MCF 10A (cell line): Measurements from ENCODE around the gene NHSL2. TPM values are rescaled to one million over a fixed set of nuclear protein-coding genes. Genes with fewer than 3 reads are reported as not detected.

Experiments used
- BruUV-seq: library from RNA; stranded (reverse); fragments of 400-500 nt; replicated peaks from 2 replicates; lab custom pipeline; 2021; lab: Mats Ljungman, UMichigan
- CTCF ChIA-PET: fragments of 300-600 bp; sonication (Branson Sonifier 250); formaldehyde crosslinking; extraction: SDS; loops from one replicate; lab custom pipeline; 2021; ENCODE audit warnings: antibody characterized with exemption, inconsistent platforms; lab: Yijun Ruan, JAX
- POLR2A ChIA-PET: fragments of 300-600, 350-650 bp; sonication (Branson Sonifier 250); formaldehyde crosslinking; extraction: SDS; loops from one replicate; lab custom pipeline; 2020; ENCODE audit warnings: antibody characterized with exemption, inconsistent platforms; lab: Yijun Ruan, JAX
- DNase-seq: peaks from one replicate; pipeline ENCODE4 v3.0.0-alpha.2; 2018; ENCODE audit not compliant: unreplicated experiment
- H3K27ac Mint-ChIP-seq: one replicate; pipeline ENCODE4 v1.8.0; 2022; ENCODE audit warnings: mild to moderate bottlenecking, low read depth, mixed read lengths; ENCODE audit not compliant: unreplicated experiment
- H3K27me3 Mint-ChIP-seq: one replicate; pipeline ENCODE4 v1.8.0; 2022; ENCODE audit warnings: mixed read lengths; ENCODE audit not compliant: insufficient read depth, unreplicated experiment
- H3K36me3 Mint-ChIP-seq: one replicate; pipeline ENCODE4 v1.8.0; 2022; ENCODE audit warnings: mild to moderate bottlenecking, moderate library complexity, mixed read lengths; ENCODE audit not compliant: insufficient read depth, unreplicated experiment
- H3K4me1 Mint-ChIP-seq: one replicate; pipeline ENCODE4 v1.8.0; 2022; ENCODE audit warnings: mixed read lengths; ENCODE audit not compliant: insufficient read depth, unreplicated experiment
- H3K4me3 Mint-ChIP-seq: one replicate; pipeline ENCODE4 v1.8.0; 2022; ENCODE audit warnings: mild to moderate bottlenecking, moderate library complexity, mixed read lengths; ENCODE audit not compliant: unreplicated experiment
- H3K9me3 Mint-ChIP-seq: one replicate; pipeline ENCODE4 v1.8.0; 2022; ENCODE audit warnings: mixed read lengths; ENCODE audit not compliant: unreplicated experiment
- intact Hi-C: fragments of 100-400 bp; cut with micrococcal nuclease; formaldehyde crosslinking; loops from 2 replicates; pipeline ENCODE4 v1.14.1; 2022
- total RNA-seq: library from RNA; stranded (reverse); gene quantifications from 2 replicates; pipeline ENCODE4 v1.2.3, GENCODE V29; 2022
- TF ChIP-seq, protein P1 (sequence below): fragments of 200-600 bp; IDR thresholded peaks from one replicate; pipeline ENCODE4 v1.8.0; 2022; ENCODE audit warnings: antibody characterized with exemption, mild to moderate bottlenecking; ENCODE audit not compliant: unreplicated experiment

Gene NHSL2
- total RNA-seq, 1 experiment from 2014 or later: not detected

GRCh38 chrX:72006461-72006860, 95.8 kb downstream of the NHSL2 start:
- ChIA-PET CTCF (interaction anchor here (0.6 to 2.6 kb wide), 3 partner anchors 8 to 341 kb away, joined by 3 to 8 read pairs (median 6); no protein-coding TSS in a partner anchor), POLR2A (interaction anchor here (0.7 kb wide), 1 partner anchor 142 kb away, joined by 3 read pairs; no protein-coding TSS in a partner anchor)
- peaks cover 92% of the 10 kb centered on the region for H3K27me3 Mint-ChIP-seq
- no peak overlapping the region for H3K4me3 Mint-ChIP-seq
- no peaks in the 10 kb centered on the region for H3K36me3 Mint-ChIP-seq
- DNase-seq: no peak
- no peak overlapping the region for H3K27ac Mint-ChIP-seq
- H3K9me3 Mint-ChIP-seq: no peaks in the 10 kb centered on the region
- intact Hi-C loops: no loop called here
- TF ChIP-seq, protein P1, sequence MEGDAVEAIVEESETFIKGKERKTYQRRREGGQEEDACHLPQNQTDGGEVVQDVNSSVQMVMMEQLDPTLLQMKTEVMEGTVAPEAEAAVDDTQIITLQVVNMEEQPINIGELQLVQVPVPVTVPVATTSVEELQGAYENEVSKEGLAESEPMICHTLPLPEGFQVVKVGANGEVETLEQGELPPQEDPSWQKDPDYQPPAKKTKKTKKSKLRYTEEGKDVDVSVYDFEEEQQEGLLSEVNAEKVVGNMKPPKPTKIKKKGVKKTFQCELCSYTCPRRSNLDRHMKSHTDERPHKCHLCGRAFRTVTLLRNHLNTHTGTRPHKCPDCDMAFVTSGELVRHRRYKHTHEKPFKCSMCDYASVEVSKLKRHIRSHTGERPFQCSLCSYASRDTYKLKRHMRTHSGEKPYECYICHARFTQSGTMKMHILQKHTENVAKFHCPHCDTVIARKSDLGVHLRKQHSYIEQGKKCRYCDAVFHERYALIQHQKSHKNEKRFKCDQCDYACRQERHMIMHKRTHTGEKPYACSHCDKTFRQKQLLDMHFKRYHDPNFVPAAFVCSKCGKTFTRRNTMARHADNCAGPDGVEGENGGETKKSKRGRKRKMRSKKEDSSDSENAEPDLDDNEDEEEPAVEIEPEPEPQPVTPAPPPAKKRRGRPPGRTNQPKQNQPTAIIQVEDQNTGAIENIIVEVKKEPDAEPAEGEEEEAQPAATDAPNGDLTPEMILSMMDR: no peak
- no TSS peak for BruUV-seq
- no peaks in the 10 kb centered on the region for H3K4me1 Mint-ChIP-seq

DNA sequence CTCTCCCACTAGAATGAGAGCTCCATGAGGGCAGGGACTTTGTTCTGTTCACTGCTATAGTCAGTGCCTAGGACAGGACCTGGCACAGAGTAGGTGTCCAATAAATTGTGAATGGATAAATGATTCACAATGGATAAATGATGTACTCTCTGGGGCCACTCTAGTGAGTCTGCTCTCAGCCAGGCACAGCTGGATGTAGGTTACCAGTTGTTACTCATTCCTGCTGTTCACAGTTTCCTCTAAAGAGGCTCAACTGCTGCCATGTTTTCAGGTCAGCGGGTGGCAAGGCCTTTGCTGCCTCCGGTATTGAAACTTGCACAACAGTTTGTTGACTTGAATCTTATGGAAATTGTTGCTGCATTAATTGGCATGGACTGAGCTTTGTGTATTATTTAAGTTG, 99.1 kb downstream of the NHSL2 start:
- intact Hi-C loops: no loop called here
- BruUV-seq: no TSS peak
- H3K4me3 Mint-ChIP-seq: no peak overlapping the region
- no peaks in the 10 kb centered on the region for H3K36me3 Mint-ChIP-seq
- TF ChIP-seq, protein P1: no peak
- H3K4me1 Mint-ChIP-seq: no peaks in the 10 kb centered on the region
- no peaks in the 10 kb centered on the region for H3K9me3 Mint-ChIP-seq
- POLR2A ChIA-PET: no interaction called here
- no peak for DNase-seq
- no peak overlapping the region for H3K27ac Mint-ChIP-seq
- CTCF ChIA-PET: interaction anchor here (0.6 to 1.5 kb wide), 3 partner anchors 8 to 398 kb away, joined by 3 to 4 read pairs (median 4); no protein-coding TSS in a partner anchor
- peaks cover 96% of the 10 kb centered on the region for H3K27me3 Mint-ChIP-seq

GRCh38 chrX:72011734-72012133, 101.1 kb downstream of the NHSL2 start:
- ChIA-PET CTCF (interaction anchor here (0.6 to 1.1 kb wide), 3 partner anchors 9 to 114 kb away, joined by 3 to 7 read pairs (median 4); no protein-coding TSS in a partner anchor), POLR2A (interaction anchor here (0.7 kb wide), 1 partner anchor 198 kb away, joined by 6 read pairs; no protein-coding TSS in a partner anchor)
- H3K4me3 Mint-ChIP-seq: no peak overlapping the region
- H3K9me3 Mint-ChIP-seq: no peaks in the 10 kb centered on the region
- no peak for DNase-seq
- peaks cover 100% of the 10 kb centered on the region for H3K27me3 Mint-ChIP-seq
- no TSS peak for BruUV-seq
- TF ChIP-seq, protein P1: no peak
- no peaks in the 10 kb centered on the region for H3K4me1 Mint-ChIP-seq
- H3K36me3 Mint-ChIP-seq: no peaks in the 10 kb centered on the region
- intact Hi-C loops: no loop called here
- H3K27ac Mint-ChIP-seq: no peak overlapping the region

GRCh38 chrX:72015383-72015782, 104.7 kb downstream of the NHSL2 start:
- DNase-seq: no peak
- TF ChIP-seq, protein P1: no peak
- no peak overlapping the region for H3K27ac Mint-ChIP-seq
- H3K36me3 Mint-ChIP-seq: no peaks in the 10 kb centered on the region
- ChIA-PET CTCF (no interaction called here), POLR2A (no interaction called here)
- H3K4me1 Mint-ChIP-seq: no peaks in the 10 kb centered on the region
- intact Hi-C loops: no loop called here
- H3K4me3 Mint-ChIP-seq: no peak overlapping the region
- H3K9me3 Mint-ChIP-seq: no peaks in the 10 kb centered on the region
- no TSS peak for BruUV-seq
- peaks cover 96% of the 10 kb centered on the region for H3K27me3 Mint-ChIP-seq
